Right lobe of liver (tissue), 6 donors: ENCODE data around the gene SLC45A1. TPM values are rescaled to one million over a fixed set of nuclear protein-coding genes. Genes with fewer than 3 reads are reported as not detected.

Source experiments
- ATAC-seq, 4 donors: fragments of 200-7000 bp; cut with Tn5 transposase; one replicate each; pipeline ENCODE4 v1.9.1; 2020; ENCODE audit warnings: mild to moderate bottlenecking in 4 of 4, moderate library complexity in 4 of 4
- DNase-seq, 3 donors: peaks; one replicate each; pipeline ENCODE4 v3.0.0-alpha.2; 2020
- H3K27ac ChIP-seq, 3 donors: fragments of 200-600 bp; one replicate each; pipeline ENCODE4 v1.8.0; 2022
- H3K27me3 ChIP-seq, 2 donors: fragments of 200-600 bp; one replicate each; pipeline ENCODE4 v1.8.0; 2022
- H3K36me3 ChIP-seq, 4 donors: fragments of 200-600 bp; sonication (generic) in 1 of 4; one replicate each; pipeline versions ENCODE4 v1.5.1 to v1.8.0; 2017 to 2022; ENCODE audit warnings: control low read depth in 1 of 4
- H3K4me1 ChIP-seq, 4 donors: fragments of 200-600 bp; sonication (generic) in 1 of 4; one replicate each; pipeline versions ENCODE4 v1.5.1 to v1.8.0; 2017 to 2022; ENCODE audit warnings: control low read depth in 1 of 4
- H3K4me3 ChIP-seq, 3 donors: fragments of 200-600 bp; one replicate each; pipeline ENCODE4 v1.8.0; 2022
- H3K9me3 ChIP-seq, 4 donors: fragments of 200-600 bp; sonication (generic) in 1 of 4; one replicate each; pipeline versions ENCODE4 v1.5.1 to v1.8.0; 2017 to 2022; ENCODE audit warnings: control low read depth in 1 of 4
- CTCF ChIP-seq, 4 donors: fragments of 200-600 bp in 3 of 4; fragments of 450-650 bp in 1 of 4; IDR thresholded peaks; one replicate each; pipeline versions ENCODE4 v1.5.1 to v1.8.0; 2016 to 2022; ENCODE audit warnings: antibody characterized with exemption in 4 of 4, mild to moderate bottlenecking in 2 of 4
- POLR2A ChIP-seq: fragments of 450-650 bp; IDR thresholded peaks from one replicate; pipeline ENCODE4 v1.6.1; 2017; ENCODE audit warnings: antibody characterized with exemption, mild to moderate bottlenecking
- WGBS: methylation state at CpG from one replicate; pipeline ENCODE4 v1.1.6; 2018; ENCODE audit warnings: low coverage, low lambda C conversion rate; ENCODE audit not compliant: insufficient coverage; ENCODE audit errors: missing lambda C conversion rate; 5-methylcytosine and 5-hydroxymethylcytosine counted together
- intact Hi-C, 2 donors: fragments of 100-400 bp; cut with DNase I; formaldehyde crosslinking; loops; one replicate each; pipeline versions ENCODE4 v1.11.2 to v1.14.1; 2022
- total RNA-seq, 6 experiments: library from RNA; depleted of rRNA in 2 of 6; stranded (reverse); fragments of >200 nt in 2 of 6; fragmentation: NEBNext Ultra II Directional in 3 of 6; extraction: Animal tissue kit (Norgen Biotek cat#: 25700) in 3 of 6; gene quantifications; one replicate each; pipeline versions ENCODE4 v1.1.0 to v1.2.4, GENCODE V29; 2016 to 2023
- donor health status: DM: no; HTN: yes; CAD: no.
- donor health status: DM: no; HTN: no; CAD: no.
- donor health status: DM: no; HTN: no; CAD: no.
- donor health status: DM: no; HTN: yes; CAD: no.
- donor health status: DM: no; HTN: yes; CAD: no.

SLC45A1 gene
- total RNA-seq, 6 experiments from 2014 or later, result 0.13 to 0.53 (median 0.25) TPM; not detected in 1

GRCh38 chr1:8382608-8383505 lies 64.9 kb downstream of the SLC45A1 start:
- DNase-seq (no peak), ATAC-seq (peak; percentile 18 to 62 (median 38))
- Histone ChIP-seq H3K36me3 (peaks cover 0 to 4% (median 2%) of the 10 kb centered on the region in 4 donors), H3K27me3 (no peaks in the 10 kb centered on the region), H3K27ac (peak overlapping the region in 2 of 3 donors; percentile 4 to 65), H3K9me3 (no peaks in the 10 kb centered on the region), H3K4me3 (no peak overlapping the region), H3K4me1 (peaks cover 0 to 65% (median 26%) of the 10 kb centered on the region in 4 donors)
- TF ChIP-seq POLR2A (no peak), CTCF (IDR thresholded peaks at IDR 0.05) (no peak)
- 39% methylated on average over 13 of the region's 15 CpGs for WGBS
- intact Hi-C loops, result no loop called here

DNA sequence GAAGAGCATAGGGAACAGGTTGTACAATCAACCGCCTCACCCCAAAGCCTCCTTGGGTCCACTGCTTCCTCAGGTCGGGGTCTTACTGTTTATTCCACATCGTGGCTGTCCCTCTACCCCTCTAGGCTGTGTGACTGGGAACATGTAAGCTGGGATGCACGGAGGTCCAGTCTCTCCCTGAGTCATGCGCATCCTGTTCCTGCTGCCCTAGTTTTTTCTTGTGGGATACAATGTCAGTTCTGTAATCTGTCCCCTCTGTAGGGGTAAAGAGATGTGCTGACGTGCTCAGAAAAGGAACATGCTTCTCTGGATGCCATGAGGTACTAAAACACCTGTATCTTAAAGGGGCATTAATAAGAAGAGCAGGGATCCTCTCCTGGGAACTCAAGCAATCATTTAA lies 66.2 kb downstream of the SLC45A1 start:
- H3K27me3 ChIP-seq, result no peaks in the 10 kb centered on the region
- TF ChIP-seq CTCF (IDR thresholded peaks at IDR 0.05) (no peak), POLR2A (no peak)

DNA sequence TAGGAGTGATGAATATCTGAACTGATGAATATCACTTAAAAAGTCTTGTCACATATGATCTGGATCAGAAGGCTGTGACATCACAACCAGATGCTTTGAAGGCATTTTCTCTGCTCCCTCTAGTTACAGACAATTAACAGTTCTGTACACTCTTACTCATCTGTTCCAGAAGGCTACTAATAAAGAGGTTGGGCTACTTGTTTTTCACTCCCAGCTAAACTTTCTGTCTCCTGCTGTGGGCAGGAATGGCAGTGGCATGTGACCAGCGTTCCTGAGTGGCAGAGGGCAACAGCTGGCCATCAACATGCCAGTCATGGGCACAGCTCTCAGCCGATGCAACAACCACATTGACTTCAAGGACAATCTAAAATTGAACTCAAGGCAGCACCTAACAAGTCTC lies 66.7 kb downstream of the SLC45A1 start:
- ATAC-seq (no peak), DNase-seq (peak in 1 of 3 donors; percentile 37)
- 60% methylated on average over 1 of the region's 2 CpGs for WGBS
- Histone ChIP-seq H3K9me3 (no peaks in the 10 kb centered on the region), H3K36me3 (peaks cover 0 to 5% (median 3%) of the 10 kb centered on the region in 4 donors), H3K27ac (no peak overlapping the region), H3K4me3 (no peak overlapping the region), H3K4me1 (peaks cover 0 to 59% (median 21%) of the 10 kb centered on the region in 4 donors), H3K27me3 (no peaks in the 10 kb centered on the region)
- intact Hi-C loops, result no loop called here
- TF ChIP-seq POLR2A, result no peak
- no peak for TF ChIP-seq CTCF (IDR thresholded peaks at IDR 0.05)

More for the DNA sequence above, 66.2 kb downstream of the SLC45A1 start:
- intact Hi-C loops, result no loop called here
- DNase-seq (no peak), ATAC-seq (peak in 2 of 4 donors; percentile 39 to 44)
- H3K4me1 ChIP-seq, result peaks cover 0 to 64% (median 24%) of the 10 kb centered on the region in 4 donors
- WGBS, result 65% methylated on average over 6 of the region's 6 CpGs
- H3K4me3 ChIP-seq, result no peak overlapping the region
- H3K27ac ChIP-seq, result peak overlapping the region in 1 of 3 donors; percentile 65
- peaks cover 0 to 4% (median 2%) of the 10 kb centered on the region in 4 donors for H3K36me3 ChIP-seq
- H3K9me3 ChIP-seq, result no peaks in the 10 kb centered on the region

- ATAC-seq (no peak), DNase-seq (no peak)
- no peak overlapping the region for H3K27ac ChIP-seq
- peaks cover 0 to 44% (median 21%) of the 10 kb centered on the region in 4 donors for H3K4me1 ChIP-seq
- no peak for TF ChIP-seq CTCF (IDR thresholded peaks at IDR 0.05)
- TF ChIP-seq POLR2A, result no peak
- intact Hi-C loops, result no loop called here
- no peaks in the 10 kb centered on the region for H3K27me3 ChIP-seq
- peaks cover 0 to 8% (median 6%) of the 10 kb centered on the region in 4 donors for H3K36me3 ChIP-seq
- no peaks in the 10 kb centered on the region for H3K9me3 ChIP-seq
- H3K4me3 ChIP-seq, result no peak overlapping the region
These were observed 68.3 kb downstream of the SLC45A1 start for GRCh38 chr1:8386247-8386646.
